Dendritic cell treated with granulocyte-macrophage colony-stimulating factor and Interleukin-4, amounts not matched to agents 40 ng/mL and 50 ng/mL, for 4 days (primary cell): ENCODE results near the gene IFRD2.
"Not testable (repeated sequence)": the region's sequence is repeated elsewhere in the genome, so short reads cannot be mapped to it uniquely, and the experiment has no call there.

Experiments
- H3K27ac Mint-ChIP-seq: one replicate; pipeline ENCODE4 v1.8.0; 2022; ENCODE audit warnings: mild to moderate bottlenecking, mixed read lengths
- H3K27me3 Mint-ChIP-seq: one replicate; pipeline ENCODE4 v1.8.0; 2022; ENCODE audit warnings: mild to moderate bottlenecking, mixed read lengths
- H3K36me3 Mint-ChIP-seq: one replicate; pipeline ENCODE4 v1.8.0; 2022; ENCODE audit warnings: low read depth, mixed read lengths
- H3K4me1 Mint-ChIP-seq: one replicate; pipeline ENCODE4 v1.8.0; 2022; ENCODE audit warnings: low read depth, mixed read lengths
- H3K4me3 Mint-ChIP-seq: one replicate; pipeline ENCODE4 v1.8.0; 2022; ENCODE audit warnings: mild to moderate bottlenecking, moderate library complexity, mixed read lengths
- H3K9me3 Mint-ChIP-seq: one replicate; pipeline ENCODE4 v1.8.0; 2022; ENCODE audit warnings: mixed read lengths
- intact Hi-C: fragments of 100-400 bp; cut with micrococcal nuclease; formaldehyde crosslinking; loops from one replicate; pipeline ENCODE4 v1.15.0; 2022

The IFRD2 gene

GRCh38 chr3:50275141-50275995 is 16.9 kb downstream of the IFRD2 start:
- Mint-ChIP-seq H3K4me1 (peaks cover 30% of the 10 kb centered on the region), H3K4me3 (no peak overlapping the region), H3K27me3 (peaks cover 70% of the 10 kb centered on the region), H3K36me3 (no peaks in the 10 kb centered on the region), H3K9me3 (no peaks in the 10 kb centered on the region), H3K27ac (peak overlapping the region; percentile 36)
- intact Hi-C loops: no loop called here

- Mint-ChIP-seq H3K27me3 (peaks cover 66% of the 10 kb centered on the region), H3K36me3 (no peaks in the 10 kb centered on the region), H3K4me3 (peak overlapping the region; percentile 17), H3K27ac (peak overlapping the region; percentile 6), H3K4me1 (peaks cover 30% of the 10 kb centered on the region), H3K9me3 (no peaks in the 10 kb centered on the region)
- intact Hi-C loops: loop anchor here (1.0 kb wide), 1 partner anchor 50 kb away; no protein-coding TSS in a partner anchor
Observed at GRCh38 chr3:50274371-50275104, 17.7 kb downstream of the IFRD2 start.

- peak overlapping the region; percentile 80 for H3K4me3 Mint-ChIP-seq
- H3K4me1 Mint-ChIP-seq: peaks cover 30% of the 10 kb centered on the region
- H3K27me3 Mint-ChIP-seq: peaks cover 68% of the 10 kb centered on the region
- intact Hi-C loops: loop anchor here (1.0 kb wide), 4 partner anchors 46 to 152 kb away; no protein-coding TSS in a partner anchor
- H3K27ac Mint-ChIP-seq: peak overlapping the region; percentile 66
- no peaks in the 10 kb centered on the region for H3K36me3 Mint-ChIP-seq
- no peaks in the 10 kb centered on the region for H3K9me3 Mint-ChIP-seq
Observed at GRCh38 chr3:50273689-50274065, 18.6 kb downstream of the IFRD2 start.

GRCh38 chr3:50272911-50273688 is 19.1 kb downstream of the IFRD2 start:
- no peaks in the 10 kb centered on the region for H3K36me3 Mint-ChIP-seq
- H3K27me3 Mint-ChIP-seq: peaks cover 67% of the 10 kb centered on the region
- no peaks in the 10 kb centered on the region for H3K9me3 Mint-ChIP-seq
- H3K4me3 Mint-ChIP-seq: peak overlapping the region; percentile 80
- peak overlapping the region; percentile 66 for H3K27ac Mint-ChIP-seq
- peaks cover 30% of the 10 kb centered on the region for H3K4me1 Mint-ChIP-seq
- intact Hi-C loops: loop anchor here (1.0 kb wide), 3 partner anchors 46 to 152 kb away; no protein-coding TSS in a partner anchor

GRCh38 chr3:50272538-50272910 is 19.7 kb downstream of the IFRD2 start:
- H3K27ac Mint-ChIP-seq, H3K9me3 Mint-ChIP-seq, intact Hi-C loops, H3K4me3 Mint-ChIP-seq, H3K36me3 Mint-ChIP-seq: not testable (repeated sequence)
- H3K27me3 Mint-ChIP-seq: peaks cover 67% of the 10 kb centered on the region
- peaks cover 30% of the 10 kb centered on the region for H3K4me1 Mint-ChIP-seq

GRCh38 chr3:50271314-50271936 is 20.8 kb downstream of the IFRD2 start:
- H3K4me1 Mint-ChIP-seq: peaks cover 30% of the 10 kb centered on the region
- peaks cover 67% of the 10 kb centered on the region for H3K27me3 Mint-ChIP-seq
- intact Hi-C loops: no loop called here
- no peaks in the 10 kb centered on the region for H3K36me3 Mint-ChIP-seq
- no peak overlapping the region for H3K27ac Mint-ChIP-seq
- H3K4me3 Mint-ChIP-seq: no peak overlapping the region
- no peaks in the 10 kb centered on the region for H3K9me3 Mint-ChIP-seq

GRCh38 chr3:50270422-50271224 is 21.6 kb downstream of the IFRD2 start:
- Mint-ChIP-seq H3K9me3 (no peaks in the 10 kb centered on the region), H3K4me3 (no peak overlapping the region), H3K27me3 (peaks cover 67% of the 10 kb centered on the region), H3K27ac (no peak overlapping the region), H3K36me3 (no peaks in the 10 kb centered on the region), H3K4me1 (peaks cover 23% of the 10 kb centered on the region)
- intact Hi-C loops: no loop called here

- peaks cover 18% of the 10 kb centered on the region for H3K4me1 Mint-ChIP-seq
- no peak overlapping the region for H3K4me3 Mint-ChIP-seq
- intact Hi-C loops: no loop called here
- H3K27ac Mint-ChIP-seq: no peak overlapping the region
- peaks cover 65% of the 10 kb centered on the region for H3K27me3 Mint-ChIP-seq
- H3K36me3 Mint-ChIP-seq: no peaks in the 10 kb centered on the region
- no peaks in the 10 kb centered on the region for H3K9me3 Mint-ChIP-seq
Observed at GRCh38 chr3:50269977-50270413, 22.2 kb downstream of the IFRD2 start.

- no peak overlapping the region for H3K27ac Mint-ChIP-seq
- H3K27me3 Mint-ChIP-seq: peaks cover 61% of the 10 kb centered on the region
Observed at GRCh38 chr3:50269460-50269859, 22.8 kb downstream of the IFRD2 start.

GRCh38 chr3:50268703-50269451 is 23.4 kb downstream of the IFRD2 start, which contains the start of gene SEMA3B:
Gene SEMA3B, plus strand, starts transcription at chr3:50269147. Its CDS starts 94 bp downstream, at chr3:50269241.
- H3K9me3 Mint-ChIP-seq: no peaks in the 10 kb centered on the region
- peaks cover 13% of the 10 kb centered on the region for H3K4me1 Mint-ChIP-seq
- H3K27me3 Mint-ChIP-seq: peaks cover 55% of the 10 kb centered on the region
- no peaks in the 10 kb centered on the region for H3K36me3 Mint-ChIP-seq
- H3K4me3 Mint-ChIP-seq: no peak within 1 kb of the TSS
- intact Hi-C loops: no loop called here
- H3K27ac Mint-ChIP-seq: no peak within 1 kb of the TSS

More at GRCh38 chr3:50269460-50269859, 22.8 kb downstream of the IFRD2 start:
- Mint-ChIP-seq H3K9me3 (no peaks in the 10 kb centered on the region), H3K4me1 (peaks cover 15% of the 10 kb centered on the region), H3K36me3 (no peaks in the 10 kb centered on the region), H3K4me3 (no peak overlapping the region)
- intact Hi-C loops: no loop called here

- H3K27me3 Mint-ChIP-seq: peaks cover 51% of the 10 kb centered on the region
- H3K27ac Mint-ChIP-seq: no peak overlapping the region
- no peak overlapping the region for H3K4me3 Mint-ChIP-seq
- H3K4me1 Mint-ChIP-seq: peaks cover 15% of the 10 kb centered on the region
- intact Hi-C loops: no loop called here
- H3K9me3 Mint-ChIP-seq: no peaks in the 10 kb centered on the region
- no peaks in the 10 kb centered on the region for H3K36me3 Mint-ChIP-seq
Observed at GRCh38 chr3:50268276-50268675, 24.0 kb downstream of the IFRD2 start.

- H3K4me3 Mint-ChIP-seq: no peak overlapping the region
- peaks cover 16% of the 10 kb centered on the region for H3K4me1 Mint-ChIP-seq
- no peaks in the 10 kb centered on the region for H3K9me3 Mint-ChIP-seq
- peaks cover 7% of the 10 kb centered on the region for H3K36me3 Mint-ChIP-seq
- H3K27me3 Mint-ChIP-seq: peaks cover 47% of the 10 kb centered on the region
- H3K27ac Mint-ChIP-seq: no peak overlapping the region
- intact Hi-C loops: no loop called here
Observed at GRCh38 chr3:50267280-50267913, 24.8 kb downstream of the IFRD2 start.
